K562 (cell line): Measurements from ENCODE around the gene MOSPD3. TPM values are rescaled to one million over a fixed set of nuclear protein-coding genes. Genes with fewer than 3 reads are reported as not detected.

Experiments used
- CEBPB ChIP-seq: fragments of 450-650 bp; IDR thresholded peaks from 2 replicates; pipeline ENCODE4 v1.6.1; 2016; ENCODE audit warnings: missing genetic modification characterization, missing compliant biosample characterization
- KAT2B ChIP-seq: IDR thresholded peaks from one replicate; pipeline ENCODE4 v1.6.1; 2012; ENCODE audit warnings: low read depth, mild to moderate bottlenecking, control low read depth, inconsistent platforms, low read length, moderate library complexity
- OTX1 ChIP-seq: fragments of 450-650 bp; formaldehyde crosslinking; IDR thresholded peaks from 2 replicates; pipeline ENCODE4 v1.4.0; 2022; ENCODE audit warnings: mild to moderate bottlenecking
- SNRNP70 ChIP-seq: fragments of 200-400 bp; formaldehyde crosslinking; optimal IDR thresholded peaks from 2 replicates; pipeline ENCODE3; 2017; ENCODE audit warnings: low read depth, low read length
- ZNF79 ChIP-seq: fragments of 250-450 bp; sonication (Bioruptor Pico); IDR thresholded peaks from 2 replicates; pipeline ENCODE4 v1.4.0; 2020; ENCODE audit warnings: low read depth, mild to moderate bottlenecking, moderate library complexity
- polyA plus RNA-seq, 8 experiments: library from polyadenylated mRNA; depleted of rRNA in 4 of 8; stranded (reverse) in 5 of 8; unstranded in 3 of 8; fragments of >200 nt; fragmentation: Nextera tagmentation in 2 of 8; fragmentation: Illumina TruSeq in 1 of 8; extraction: Ambion mirVana in 2 of 8; extraction: Trizol in 1 of 8; gene quantifications; 2 replicates each; pipeline versions ENCODE4 v1.2.1 to v1.2.3, GENCODE V29; 2011 to 2014; ENCODE audit warnings: inconsistent platforms in 1 of 8, missing spikeins in 1 of 8
- total RNA-seq, 7 experiments: library from RNA; depleted of rRNA in 6 of 7; stranded (reverse); fragments of >200 nt in 6 of 7; fragmentation: Illumina TruSeq in 2 of 7; extraction: Trizol in 2 of 7; gene quantifications; 2 replicates each; pipeline versions ENCODE4 v1.2.1 to v1.2.3, GENCODE V29; 2011 to 2021; ENCODE audit warnings: low replicate concordance in 1 of 7
- TF ChIP-seq, protein P1 (sequence below): fragments of 450-650 bp; IDR thresholded peaks from 2 replicates; pipeline ENCODE4 v1.6.1; 2016; ENCODE audit warnings: mild to moderate bottlenecking, moderate library complexity
- TF ChIP-seq, protein P2 (sequence below), 2 experiments: IDR thresholded peaks in 1 of 2; conservative IDR thresholded peaks in 1 of 2; 2 replicates each; pipeline ENCODE4 v1.6.1; 2016; ENCODE audit warnings: low read depth in 2 of 2, mild to moderate bottlenecking in 1 of 2, missing compliant biosample characterization in 1 of 2, missing genetic modification characterization in 1 of 2, moderate library complexity in 1 of 2

The MOSPD3 gene
- total and polyA plus RNA-seq, 9 of the 15 experiments (the other 6 are each of a cell fraction or from before 2014, with no cell fraction given) = 1.4 to 32.1 (median 7.3) TPM

DNA sequence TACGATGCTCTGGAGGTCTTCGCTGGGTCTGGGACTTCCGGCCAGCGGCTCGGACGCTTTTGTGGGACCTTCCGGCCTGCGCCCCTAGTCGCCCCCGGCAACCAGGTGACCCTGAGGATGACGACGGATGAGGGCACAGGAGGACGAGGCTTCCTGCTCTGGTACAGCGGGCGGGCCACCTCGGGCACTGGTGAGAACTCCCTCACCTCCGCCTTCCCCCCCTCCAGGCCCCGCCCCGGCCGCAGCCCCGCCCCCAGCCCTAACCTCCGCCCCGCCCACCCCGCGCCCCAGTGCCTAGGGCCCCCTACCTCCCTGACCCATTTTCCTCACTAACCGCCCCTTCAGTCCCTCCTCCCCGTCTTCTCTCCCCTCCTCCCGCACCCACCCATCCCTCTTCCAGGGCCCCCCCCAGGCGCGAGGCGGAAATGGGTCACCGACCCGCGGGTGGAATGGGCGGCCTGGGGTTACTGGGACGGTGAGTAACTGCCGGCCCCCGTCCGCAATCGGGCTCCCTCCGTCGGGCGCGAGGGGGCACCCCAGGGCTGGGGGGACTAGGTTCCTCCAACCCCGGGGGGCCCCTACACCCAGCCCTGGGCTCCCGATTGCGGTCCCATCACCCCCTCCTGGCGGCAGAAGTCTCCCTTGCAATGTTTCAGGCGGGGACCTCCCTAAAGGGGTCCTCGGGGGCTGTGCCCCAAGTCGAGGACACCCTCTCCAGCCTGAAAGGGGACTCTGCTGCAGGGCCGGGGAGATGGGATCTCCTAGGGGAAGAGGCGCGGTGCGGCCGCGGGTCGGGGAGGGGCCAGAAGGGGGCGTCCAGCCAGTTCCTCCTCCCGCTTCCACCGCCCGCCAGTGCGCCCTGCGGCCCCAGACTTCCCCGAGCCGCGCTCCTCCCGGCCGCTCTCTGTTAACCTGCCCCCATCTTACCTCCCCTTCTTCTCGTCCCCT lies 8.0 kb upstream of the MOSPD3 start (continued):
- TF ChIP-seq, protein P1, sequence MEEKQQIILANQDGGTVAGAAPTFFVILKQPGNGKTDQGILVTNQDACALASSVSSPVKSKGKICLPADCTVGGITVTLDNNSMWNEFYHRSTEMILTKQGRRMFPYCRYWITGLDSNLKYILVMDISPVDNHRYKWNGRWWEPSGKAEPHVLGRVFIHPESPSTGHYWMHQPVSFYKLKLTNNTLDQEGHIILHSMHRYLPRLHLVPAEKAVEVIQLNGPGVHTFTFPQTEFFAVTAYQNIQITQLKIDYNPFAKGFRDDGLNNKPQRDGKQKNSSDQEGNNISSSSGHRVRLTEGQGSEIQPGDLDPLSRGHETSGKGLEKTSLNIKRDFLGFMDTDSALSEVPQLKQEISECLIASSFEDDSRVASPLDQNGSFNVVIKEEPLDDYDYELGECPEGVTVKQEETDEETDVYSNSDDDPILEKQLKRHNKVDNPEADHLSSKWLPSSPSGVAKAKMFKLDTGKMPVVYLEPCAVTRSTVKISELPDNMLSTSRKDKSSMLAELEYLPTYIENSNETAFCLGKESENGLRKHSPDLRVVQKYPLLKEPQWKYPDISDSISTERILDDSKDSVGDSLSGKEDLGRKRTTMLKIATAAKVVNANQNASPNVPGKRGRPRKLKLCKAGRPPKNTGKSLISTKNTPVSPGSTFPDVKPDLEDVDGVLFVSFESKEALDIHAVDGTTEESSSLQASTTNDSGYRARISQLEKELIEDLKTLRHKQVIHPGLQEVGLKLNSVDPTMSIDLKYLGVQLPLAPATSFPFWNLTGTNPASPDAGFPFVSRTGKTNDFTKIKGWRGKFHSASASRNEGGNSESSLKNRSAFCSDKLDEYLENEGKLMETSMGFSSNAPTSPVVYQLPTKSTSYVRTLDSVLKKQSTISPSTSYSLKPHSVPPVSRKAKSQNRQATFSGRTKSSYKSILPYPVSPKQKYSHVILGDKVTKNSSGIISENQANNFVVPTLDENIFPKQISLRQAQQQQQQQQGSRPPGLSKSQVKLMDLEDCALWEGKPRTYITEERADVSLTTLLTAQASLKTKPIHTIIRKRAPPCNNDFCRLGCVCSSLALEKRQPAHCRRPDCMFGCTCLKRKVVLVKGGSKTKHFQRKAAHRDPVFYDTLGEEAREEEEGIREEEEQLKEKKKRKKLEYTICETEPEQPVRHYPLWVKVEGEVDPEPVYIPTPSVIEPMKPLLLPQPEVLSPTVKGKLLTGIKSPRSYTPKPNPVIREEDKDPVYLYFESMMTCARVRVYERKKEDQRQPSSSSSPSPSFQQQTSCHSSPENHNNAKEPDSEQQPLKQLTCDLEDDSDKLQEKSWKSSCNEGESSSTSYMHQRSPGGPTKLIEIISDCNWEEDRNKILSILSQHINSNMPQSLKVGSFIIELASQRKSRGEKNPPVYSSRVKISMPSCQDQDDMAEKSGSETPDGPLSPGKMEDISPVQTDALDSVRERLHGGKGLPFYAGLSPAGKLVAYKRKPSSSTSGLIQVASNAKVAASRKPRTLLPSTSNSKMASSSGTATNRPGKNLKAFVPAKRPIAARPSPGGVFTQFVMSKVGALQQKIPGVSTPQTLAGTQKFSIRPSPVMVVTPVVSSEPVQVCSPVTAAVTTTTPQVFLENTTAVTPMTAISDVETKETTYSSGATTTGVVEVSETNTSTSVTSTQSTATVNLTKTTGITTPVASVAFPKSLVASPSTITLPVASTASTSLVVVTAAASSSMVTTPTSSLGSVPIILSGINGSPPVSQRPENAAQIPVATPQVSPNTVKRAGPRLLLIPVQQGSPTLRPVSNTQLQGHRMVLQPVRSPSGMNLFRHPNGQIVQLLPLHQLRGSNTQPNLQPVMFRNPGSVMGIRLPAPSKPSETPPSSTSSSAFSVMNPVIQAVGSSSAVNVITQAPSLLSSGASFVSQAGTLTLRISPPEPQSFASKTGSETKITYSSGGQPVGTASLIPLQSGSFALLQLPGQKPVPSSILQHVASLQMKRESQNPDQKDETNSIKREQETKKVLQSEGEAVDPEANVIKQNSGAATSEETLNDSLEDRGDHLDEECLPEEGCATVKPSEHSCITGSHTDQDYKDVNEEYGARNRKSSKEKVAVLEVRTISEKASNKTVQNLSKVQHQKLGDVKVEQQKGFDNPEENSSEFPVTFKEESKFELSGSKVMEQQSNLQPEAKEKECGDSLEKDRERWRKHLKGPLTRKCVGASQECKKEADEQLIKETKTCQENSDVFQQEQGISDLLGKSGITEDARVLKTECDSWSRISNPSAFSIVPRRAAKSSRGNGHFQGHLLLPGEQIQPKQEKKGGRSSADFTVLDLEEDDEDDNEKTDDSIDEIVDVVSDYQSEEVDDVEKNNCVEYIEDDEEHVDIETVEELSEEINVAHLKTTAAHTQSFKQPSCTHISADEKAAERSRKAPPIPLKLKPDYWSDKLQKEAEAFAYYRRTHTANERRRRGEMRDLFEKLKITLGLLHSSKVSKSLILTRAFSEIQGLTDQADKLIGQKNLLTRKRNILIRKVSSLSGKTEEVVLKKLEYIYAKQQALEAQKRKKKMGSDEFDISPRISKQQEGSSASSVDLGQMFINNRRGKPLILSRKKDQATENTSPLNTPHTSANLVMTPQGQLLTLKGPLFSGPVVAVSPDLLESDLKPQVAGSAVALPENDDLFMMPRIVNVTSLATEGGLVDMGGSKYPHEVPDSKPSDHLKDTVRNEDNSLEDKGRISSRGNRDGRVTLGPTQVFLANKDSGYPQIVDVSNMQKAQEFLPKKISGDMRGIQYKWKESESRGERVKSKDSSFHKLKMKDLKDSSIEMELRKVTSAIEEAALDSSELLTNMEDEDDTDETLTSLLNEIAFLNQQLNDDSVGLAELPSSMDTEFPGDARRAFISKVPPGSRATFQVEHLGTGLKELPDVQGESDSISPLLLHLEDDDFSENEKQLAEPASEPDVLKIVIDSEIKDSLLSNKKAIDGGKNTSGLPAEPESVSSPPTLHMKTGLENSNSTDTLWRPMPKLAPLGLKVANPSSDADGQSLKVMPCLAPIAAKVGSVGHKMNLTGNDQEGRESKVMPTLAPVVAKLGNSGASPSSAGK = peak; percentile 4; the same call in 1 of the 2 replicates
- TF ChIP-seq, protein P2, sequence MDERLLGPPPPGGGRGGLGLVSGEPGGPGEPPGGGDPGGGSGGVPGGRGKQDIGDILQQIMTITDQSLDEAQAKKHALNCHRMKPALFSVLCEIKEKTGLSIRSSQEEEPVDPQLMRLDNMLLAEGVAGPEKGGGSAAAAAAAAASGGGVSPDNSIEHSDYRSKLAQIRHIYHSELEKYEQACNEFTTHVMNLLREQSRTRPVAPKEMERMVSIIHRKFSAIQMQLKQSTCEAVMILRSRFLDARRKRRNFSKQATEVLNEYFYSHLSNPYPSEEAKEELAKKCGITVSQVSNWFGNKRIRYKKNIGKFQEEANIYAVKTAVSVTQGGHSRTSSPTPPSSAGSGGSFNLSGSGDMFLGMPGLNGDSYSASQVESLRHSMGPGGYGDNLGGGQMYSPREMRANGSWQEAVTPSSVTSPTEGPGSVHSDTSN (CRISPR knock-in tag; IDR thresholded peaks at IDR 0.05; ENCODE audit: low read depth) = no peak
- TF ChIP-seq, protein P2 (tag; conservative IDR thresholded peaks at IDR 0.05; ENCODE audit: low read depth) = no peak
- no peak for TF ChIP-seq OTX1 (CRISPR knock-in tag)
- no peak for TF ChIP-seq SNRNP70
- TF ChIP-seq ZNF79 (CRISPR knock-in tag) = no peak
- no peak for TF ChIP-seq KAT2B
- TF ChIP-seq CEBPB = no peak
